Subcutaneous adipose tissue (tissue), 4 donors: Measurements from ENCODE around the gene SLC49A4. TPM values are rescaled to one million over a fixed set of nuclear protein-coding genes. Genes with fewer than 3 reads are reported as not detected.

ENCODE experiments used
- total RNA-seq, 4 donors: library from RNA; depleted of rRNA; stranded (reverse); fragments of >200 nt; gene quantifications; one replicate each; pipeline ENCODE4 v1.1.0, GENCODE V29; 2016
- TF ChIP-seq, protein P1 (sequence below): fragments of 450-650 bp; IDR thresholded peaks from one replicate; pipeline ENCODE4 v1.5.1; 2016; ENCODE audit warnings: low read depth, mild to moderate bottlenecking, control low read depth, antibody characterized with exemption, moderate library complexity

The SLC49A4 gene
- total RNA-seq, 4 donors from 2014 or later, result 21.1 to 27.1 (median 23.2) TPM

DNA sequence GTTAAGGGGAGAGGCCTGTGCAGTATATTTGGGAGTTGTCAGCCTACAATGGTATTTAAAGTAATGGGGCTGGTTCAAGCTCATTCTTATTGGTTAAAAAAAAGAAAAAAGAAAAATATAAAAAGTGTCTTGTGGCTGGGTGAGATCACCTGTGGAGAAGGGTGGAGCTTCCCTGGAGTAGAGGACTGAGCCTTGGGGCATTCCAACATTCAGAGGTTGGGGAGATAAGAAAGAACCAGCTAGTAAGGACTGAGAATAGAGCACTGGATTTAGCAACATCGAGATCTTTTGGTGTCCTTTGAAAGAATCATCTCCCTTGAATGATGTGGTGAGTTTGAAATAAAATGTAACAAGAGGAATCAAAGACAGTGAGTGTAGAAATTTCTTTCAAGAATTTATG is 5.2 kb downstream of the SLC49A4 start:
- TF ChIP-seq, protein P1, sequence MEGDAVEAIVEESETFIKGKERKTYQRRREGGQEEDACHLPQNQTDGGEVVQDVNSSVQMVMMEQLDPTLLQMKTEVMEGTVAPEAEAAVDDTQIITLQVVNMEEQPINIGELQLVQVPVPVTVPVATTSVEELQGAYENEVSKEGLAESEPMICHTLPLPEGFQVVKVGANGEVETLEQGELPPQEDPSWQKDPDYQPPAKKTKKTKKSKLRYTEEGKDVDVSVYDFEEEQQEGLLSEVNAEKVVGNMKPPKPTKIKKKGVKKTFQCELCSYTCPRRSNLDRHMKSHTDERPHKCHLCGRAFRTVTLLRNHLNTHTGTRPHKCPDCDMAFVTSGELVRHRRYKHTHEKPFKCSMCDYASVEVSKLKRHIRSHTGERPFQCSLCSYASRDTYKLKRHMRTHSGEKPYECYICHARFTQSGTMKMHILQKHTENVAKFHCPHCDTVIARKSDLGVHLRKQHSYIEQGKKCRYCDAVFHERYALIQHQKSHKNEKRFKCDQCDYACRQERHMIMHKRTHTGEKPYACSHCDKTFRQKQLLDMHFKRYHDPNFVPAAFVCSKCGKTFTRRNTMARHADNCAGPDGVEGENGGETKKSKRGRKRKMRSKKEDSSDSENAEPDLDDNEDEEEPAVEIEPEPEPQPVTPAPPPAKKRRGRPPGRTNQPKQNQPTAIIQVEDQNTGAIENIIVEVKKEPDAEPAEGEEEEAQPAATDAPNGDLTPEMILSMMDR, result no peak

GRCh38 chr3:122800706-122801237 is 5.9 kb downstream of the SLC49A4 start:
- TF ChIP-seq, protein P1, result no peak

GRCh38 chr3:122802323-122802722 is 7.5 kb downstream of the SLC49A4 start:
- TF ChIP-seq, protein P1, result no peak

GRCh38 chr3:122803977-122804376 is 9.1 kb downstream of the SLC49A4 start:
- TF ChIP-seq, protein P1, result no peak

DNA sequence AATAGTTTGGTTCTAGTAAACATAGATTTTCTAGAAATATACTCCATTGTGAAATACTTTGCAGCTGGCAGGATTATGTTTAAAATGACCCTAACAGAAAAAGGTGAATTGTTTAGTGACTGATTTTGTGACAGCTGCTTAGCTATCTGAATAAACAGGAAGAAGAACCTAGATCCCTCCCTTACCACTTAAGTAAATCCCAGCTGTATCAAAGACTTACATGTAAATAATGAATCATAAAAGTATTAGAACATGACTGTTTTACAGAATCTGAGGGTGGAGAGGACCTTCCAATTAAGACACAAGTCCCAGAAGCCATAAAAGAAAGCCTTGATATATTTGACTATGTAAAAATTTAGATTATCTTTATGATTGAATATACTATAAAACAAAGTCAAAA is 15.9 kb downstream of the SLC49A4 start:
- TF ChIP-seq, protein P1, result no peak

- TF ChIP-seq, protein P1, result no peak
Observed at GRCh38 chr3:122816587-122816986, 21.7 kb downstream of the SLC49A4 start.

DNA sequence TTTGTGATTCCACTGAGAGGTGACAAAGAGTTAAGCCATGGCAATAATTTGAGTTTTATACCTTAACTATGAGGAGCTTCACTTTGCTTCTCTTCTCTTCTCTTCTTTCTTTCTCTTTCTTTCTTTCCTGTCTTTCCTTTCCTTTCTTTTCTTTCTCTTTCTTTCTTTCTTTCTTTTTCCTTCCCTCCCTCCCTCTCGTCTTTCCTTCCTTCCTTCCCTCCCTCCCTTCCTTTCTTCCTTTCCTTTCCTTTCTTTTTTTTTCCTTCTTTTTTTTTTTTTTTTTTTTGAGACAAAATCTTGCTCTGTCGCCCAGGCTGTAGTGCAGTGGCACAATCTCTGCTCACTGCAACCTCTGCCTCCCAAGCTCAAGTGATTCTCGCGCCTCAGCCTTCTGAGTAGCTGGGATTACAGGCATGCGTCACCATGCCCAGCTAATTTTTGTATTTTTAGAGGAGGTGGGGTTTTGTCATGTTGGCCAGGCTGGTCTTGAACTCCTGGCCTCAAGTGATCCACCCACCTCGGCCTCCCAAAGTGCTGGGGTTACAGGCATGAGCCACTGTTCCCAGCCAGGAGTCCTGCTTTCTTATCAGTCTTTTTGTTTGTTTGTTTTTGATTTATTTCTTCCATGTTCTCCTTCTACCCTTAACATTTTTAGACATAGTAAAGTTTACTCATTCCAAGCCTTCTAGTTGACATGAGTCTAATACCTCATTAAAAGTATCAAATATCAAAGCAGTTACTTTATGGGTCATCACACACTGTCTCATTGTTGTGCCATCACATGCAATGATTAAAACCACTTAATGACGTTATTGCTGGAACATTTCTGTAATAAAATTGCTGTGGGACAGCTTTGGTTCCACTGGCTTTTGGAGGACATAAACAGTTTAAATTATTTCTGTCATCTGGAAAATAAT is 29.9 kb downstream of the SLC49A4 start:
- TF ChIP-seq, protein P1, result no peak
